Adrenal gland (tissue), 12 donors: ENCODE data around the gene NLRC3. TPM values are rescaled to one million over a fixed set of nuclear protein-coding genes. Genes with fewer than 3 reads are reported as not detected.

Experiments
- DNase-seq, 7 donors: peaks; one replicate each; pipeline ENCODE4 v3.0.0-alpha.2; 2019 to 2020
- H3K27ac ChIP-seq, 5 donors: fragments of 200-600 bp; sonication (generic) in 4 of 5; 1 replicate in 3 of 5; 2 replicates in 2 of 5; pipeline versions ENCODE4 v1.5.1 to v1.8.0; 2016 to 2020; ENCODE audit warnings: mild to moderate bottlenecking in 1 of 5
- H3K27me3 ChIP-seq: fragments of 200-600 bp; 2 replicates; pipeline ENCODE4 v1.8.0; 2021
- H3K36me3 ChIP-seq, 2 donors: fragments of 200-600 bp; replicated peaks in 1 of 2; 1 replicate in 1 of 2; 2 replicates in 1 of 2; pipeline versions ENCODE4 v1.5.1 to v1.8.0; 2018 to 2022
- H3K4me1 ChIP-seq, 2 donors: fragments of 200-600 bp; replicated peaks in 1 of 2; 1 replicate in 1 of 2; 2 replicates in 1 of 2; pipeline versions ENCODE4 v1.5.1 to v1.8.0; 2018 to 2021
- H3K4me3 ChIP-seq, 4 donors: fragments of 200-600 bp; sonication (generic) in 3 of 4; one replicate each; pipeline ENCODE4 v1.5.1; 2016 to 2018
- H3K9me3 ChIP-seq, 3 donors: fragments of 200-600 bp; sonication (generic) in 1 of 3; replicated peaks in 1 of 3; 1 replicate in 2 of 3; 2 replicates in 1 of 3; pipeline versions ENCODE4 v1.5.1 to v1.8.0; 2016 to 2021
- POLR2A ChIP-seq, 2 donors: fragments of 450-650 bp; IDR thresholded peaks; one replicate each; pipeline ENCODE4 v1.6.1; 2017; ENCODE audit warnings: antibody characterized with exemption in 2 of 2, mild to moderate bottlenecking in 2 of 2, moderate library complexity in 1 of 2
- WGBS, 4 donors: extraction: QIAGEN DNeasy Blood & Tissue Kit in 2 of 4; methylation state at CpG; one replicate each; pipeline versions ENCODE4 v1.1.5 to v1.1.7; 2013 to 2017; 5-methylcytosine and 5-hydroxymethylcytosine counted together
- intact Hi-C, 2 donors: fragments of 100-400 bp; cut with DNase I; formaldehyde crosslinking; loops; one replicate each; pipeline versions ENCODE4 v1.14.1 to v1.15.0; 2022 to 2023
- polyA plus RNA-seq, 3 donors: library from polyadenylated mRNA; stranded (reverse); fragments of 200-250 nt in 2 of 3; fragments of 350-450 nt in 1 of 3; fragmentation: Illumina TruSeq in 1 of 3; extraction: RNeasy Lipid Tissue Mini Kit (QIAGEN cat#74804) in 1 of 3; gene quantifications; one replicate each; pipeline ENCODE4 v1.2.3, GENCODE V29; 2013 to 2014
- total RNA-seq, 9 donors: library from RNA; depleted of rRNA in 4 of 9; stranded (reverse); fragments of >200 nt in 4 of 9; fragments of 120-200 nt in 1 of 9; fragmentation: NEBNext Ultra II Directional in 1 of 9; extraction: Animal tissue kit (Norgen Biotek cat#: 25700) in 1 of 9; gene quantifications; one replicate each; pipeline versions ENCODE4 v1.1.0 to v1.2.4, GENCODE V29; 2013 to 2023
- TF ChIP-seq, protein P1 (sequence below), 6 experiments: fragments of 450-650 bp in 4 of 6; fragments of 200-600 bp in 2 of 6; sonication (generic) in 1 of 6; IDR thresholded peaks; 1 replicate in 5 of 6; 2 replicates in 1 of 6; pipeline versions ENCODE4 v1.5.1 to v1.8.0; 2016 to 2021; ENCODE audit warnings: antibody characterized with exemption in 6 of 6, mild to moderate bottlenecking in 2 of 6, moderate library complexity in 1 of 6
- donor health status: healthy with polysubstance abuse.
- donor health status: Bipolar disorder and iron deficiency.
- donor health status: DM: yes; HTN: yes; CAD: no.
- donor health status: DM: no; HTN: no; CAD: no.
- donor health status: DM: no; HTN: no; CAD: no.
- donor health status: DM: yes; HTN: yes; CAD: no.

Gene NLRC3
- total and polyA plus RNA-seq, 12 donors = 0.29 to 2.5 (median 1.5) TPM

DNA sequence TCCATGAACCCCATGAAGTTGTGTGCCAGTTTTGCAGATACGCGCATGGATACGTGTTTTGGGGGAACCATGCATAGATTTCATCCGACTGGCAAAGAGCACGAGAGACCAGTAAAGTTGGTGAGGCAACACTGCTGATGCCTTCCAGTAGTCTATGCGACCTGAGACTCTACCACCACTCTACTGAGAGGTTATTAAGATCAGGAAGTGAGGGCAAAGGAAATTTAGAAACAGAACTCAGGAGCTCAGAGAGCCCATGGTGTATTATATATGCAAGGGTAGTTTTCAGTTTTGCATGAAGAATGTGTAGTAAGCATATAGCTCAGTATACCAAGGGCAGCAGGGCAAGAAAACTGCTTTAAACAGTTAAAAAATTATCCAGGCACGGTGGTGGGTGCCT is 30.0 kb upstream of the NLRC3 start:
- TF ChIP-seq, protein P1, sequence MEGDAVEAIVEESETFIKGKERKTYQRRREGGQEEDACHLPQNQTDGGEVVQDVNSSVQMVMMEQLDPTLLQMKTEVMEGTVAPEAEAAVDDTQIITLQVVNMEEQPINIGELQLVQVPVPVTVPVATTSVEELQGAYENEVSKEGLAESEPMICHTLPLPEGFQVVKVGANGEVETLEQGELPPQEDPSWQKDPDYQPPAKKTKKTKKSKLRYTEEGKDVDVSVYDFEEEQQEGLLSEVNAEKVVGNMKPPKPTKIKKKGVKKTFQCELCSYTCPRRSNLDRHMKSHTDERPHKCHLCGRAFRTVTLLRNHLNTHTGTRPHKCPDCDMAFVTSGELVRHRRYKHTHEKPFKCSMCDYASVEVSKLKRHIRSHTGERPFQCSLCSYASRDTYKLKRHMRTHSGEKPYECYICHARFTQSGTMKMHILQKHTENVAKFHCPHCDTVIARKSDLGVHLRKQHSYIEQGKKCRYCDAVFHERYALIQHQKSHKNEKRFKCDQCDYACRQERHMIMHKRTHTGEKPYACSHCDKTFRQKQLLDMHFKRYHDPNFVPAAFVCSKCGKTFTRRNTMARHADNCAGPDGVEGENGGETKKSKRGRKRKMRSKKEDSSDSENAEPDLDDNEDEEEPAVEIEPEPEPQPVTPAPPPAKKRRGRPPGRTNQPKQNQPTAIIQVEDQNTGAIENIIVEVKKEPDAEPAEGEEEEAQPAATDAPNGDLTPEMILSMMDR (IDR thresholded peaks at IDR 0.05) = no peak
- no peak for TF ChIP-seq POLR2A (IDR thresholded peaks at IDR 0.05)
- Histone ChIP-seq H3K36me3 (no peaks in the 10 kb centered on the region), H3K27me3 (no peaks in the 10 kb centered on the region), H3K27ac (no peak overlapping the region), H3K4me1 (peaks cover 3 to 7% of the 10 kb centered on the region in 2 donors), H3K9me3 (no peaks in the 10 kb centered on the region), H3K4me3 (no peak overlapping the region)
- intact Hi-C loops = no loop called here
- 89 to 91% (median 90%) methylated on average over 7 of the region's 7 CpGs for WGBS, 4 donors
- DNase-seq = no peak

- no peak overlapping the region for H3K4me3 ChIP-seq
- no peaks in the 10 kb centered on the region for H3K36me3 ChIP-seq
- no peaks in the 10 kb centered on the region for H3K27me3 ChIP-seq
- no peaks in the 10 kb centered on the region for H3K9me3 ChIP-seq
- peaks cover 0 to 6% of the 10 kb centered on the region in 2 donors for H3K4me1 ChIP-seq
- intact Hi-C loops = no loop called here
- no peak for DNase-seq
- TF ChIP-seq POLR2A (IDR thresholded peaks at IDR 0.05) = no peak
- TF ChIP-seq, protein P1 (IDR thresholded peaks at IDR 0.05) = no peak
- 89 to 97% (median 92%) methylated on average over 11 of the region's 11 CpGs for WGBS, 4 donors
- no peak overlapping the region for H3K27ac ChIP-seq
Observed at GRCh38 chr16:3606441-3606840, 29.2 kb upstream of the NLRC3 start.

- H3K9me3 ChIP-seq = no peaks in the 10 kb centered on the region
- H3K36me3 ChIP-seq = peaks cover 0 to 6% of the 10 kb centered on the region in 2 donors
- no peak overlapping the region for H3K4me3 ChIP-seq
- intact Hi-C loops = no loop called here
- H3K27ac ChIP-seq = no peak overlapping the region
- no peak for DNase-seq
- no peaks in the 10 kb centered on the region for H3K4me1 ChIP-seq
- TF ChIP-seq, protein P1 (IDR thresholded peaks at IDR 0.05) = no peak
- no peak for TF ChIP-seq POLR2A (IDR thresholded peaks at IDR 0.05)
- H3K27me3 ChIP-seq = no peaks in the 10 kb centered on the region
- 85 to 95% (median 92%) methylated on average over 4 to 7 of the region's 7 CpGs for WGBS, 4 donors
Observed at GRCh38 chr16:3602320-3602653, 25.1 kb upstream of the NLRC3 start.

DNA sequence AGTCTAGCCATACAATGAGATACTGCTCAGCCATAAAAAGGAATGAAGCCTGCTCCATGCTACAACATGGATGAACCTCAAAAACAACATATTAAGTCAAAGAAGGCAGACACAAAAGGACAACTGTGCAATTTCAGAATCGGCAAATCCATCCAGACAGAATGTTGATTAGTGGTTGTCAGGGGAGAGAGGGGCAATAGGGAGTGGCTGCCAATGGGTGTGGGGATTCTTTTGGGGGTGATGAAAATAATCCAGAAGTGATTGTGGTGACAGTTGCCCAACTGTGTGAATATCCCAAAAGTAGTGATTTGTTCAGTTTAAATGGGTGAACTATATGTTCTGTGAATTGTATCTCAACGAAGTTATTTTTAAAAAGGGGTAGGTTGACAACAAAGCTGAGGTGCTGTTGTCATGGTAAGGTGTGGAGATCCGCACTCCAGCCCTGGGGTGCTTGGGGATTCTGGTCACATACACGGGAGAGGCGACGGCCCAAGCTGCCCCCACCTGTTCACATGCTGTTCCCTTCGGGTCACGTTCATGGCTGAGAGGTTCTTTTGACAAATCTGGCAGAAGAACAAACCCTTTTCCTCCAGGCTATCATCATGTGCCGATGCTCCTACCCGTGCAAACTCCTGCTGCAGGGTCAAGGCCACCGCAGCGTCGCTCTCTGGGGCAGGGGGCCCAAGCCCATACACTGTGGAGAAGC is 24.6 kb upstream of the NLRC3 start:
- no peak for DNase-seq
- peaks cover 0 to 6% of the 10 kb centered on the region in 2 donors for H3K36me3 ChIP-seq
- intact Hi-C loops = no loop called here
- H3K27ac ChIP-seq = no peak overlapping the region
- no peaks in the 10 kb centered on the region for H3K9me3 ChIP-seq
- no peak overlapping the region for H3K4me3 ChIP-seq
- no peak for TF ChIP-seq POLR2A (IDR thresholded peaks at IDR 0.05)
- TF ChIP-seq, protein P1 (IDR thresholded peaks at IDR 0.05) = no peak
- no peaks in the 10 kb centered on the region for H3K4me1 ChIP-seq
- WGBS, 4 donors = 82 to 92% (median 84%) methylated on average over 11 to 13 of the region's 13 CpGs
- no peaks in the 10 kb centered on the region for H3K27me3 ChIP-seq
